Esophagus muscularis mucosa (tissue), 4 donors: ENCODE data around the gene SHISA6.

Experiments
- CTCF ChIP-seq, 3 experiments: fragments of 200-600 bp in 2 of 3; fragments of 450-650 bp in 1 of 3; sonication (generic) in 2 of 3; IDR thresholded peaks; one replicate each; pipeline ENCODE4 v1.5.1; 2017 to 2019; ENCODE audit warnings: antibody characterized with exemption in 3 of 3, mild to moderate bottlenecking in 2 of 3, moderate library complexity in 1 of 3
- EP300 ChIP-seq: sonication (generic); formaldehyde crosslinking; IDR thresholded peaks from one replicate; pipeline ENCODE4 v1.6.1; 2017; ENCODE audit warnings: antibody characterized with exemption
- POLR2A ChIP-seq: fragments of 450-650 bp; IDR thresholded peaks from one replicate; pipeline ENCODE4 v1.6.1; 2017; ENCODE audit warnings: antibody characterized with exemption, moderate library complexity, mild to moderate bottlenecking, low read depth
- POLR2AphosphoS5 ChIP-seq, 2 donors: sonication (generic); formaldehyde crosslinking; IDR thresholded peaks; one replicate each; pipeline ENCODE4 v1.6.1; 2017; ENCODE audit warnings: antibody characterized with exemption in 2 of 2

GRCh38 chr17:11279776-11280344 is 38.8 kb downstream of the SHISA6 start:
- TF ChIP-seq POLR2AphosphoS5 (IDR thresholded peaks at IDR 0.05) (no peak), POLR2A (no peak), CTCF (IDR thresholded peaks at IDR 0.05) (no peak), EP300 (no peak)
